T-helper 2 cell treated with Interferon-gamma antibody and Interleukin-4, amounts not matched to agents 5 μg/mL and 100 μg/mL, for 36 hours (primary cell): Measurements from ENCODE around the gene IFNAR1.
A peak's percentile ranks its signal among the peaks of the same experiment; 100 is the strongest.

ENCODE experiments used
- DNase-seq: peaks from one replicate; pipeline ENCODE4 v3.0.0; 2021; ENCODE audit warnings: low spot score
- H3K27ac Mint-ChIP-seq: one replicate; pipeline ENCODE4 v1.8.0; 2021; ENCODE audit warnings: mild to moderate bottlenecking, mixed read lengths
- H3K27me3 Mint-ChIP-seq: one replicate; pipeline ENCODE4 v1.8.0; 2021; ENCODE audit warnings: low read depth, mixed read lengths
- H3K36me3 Mint-ChIP-seq: one replicate; pipeline ENCODE4 v1.8.0; 2021; ENCODE audit warnings: low read depth, mixed read lengths
- H3K4me1 Mint-ChIP-seq: one replicate; pipeline ENCODE4 v1.8.0; 2021; ENCODE audit warnings: low read depth, mixed read lengths
- H3K4me3 Mint-ChIP-seq: one replicate; pipeline ENCODE4 v1.8.0; 2022; ENCODE audit warnings: mild to moderate bottlenecking, moderate library complexity, mixed read lengths
- H3K9me3 Mint-ChIP-seq: one replicate; pipeline ENCODE4 v1.8.0; 2021; ENCODE audit warnings: mixed read lengths

Gene IFNAR1

GRCh38 chr21:33324291-33325221 lies at the start of gene IFNAR1:
IFNAR1 (plus strand) TSS chr21:33324970; CDS start chr21:33325056, 86 bp downstream.
- Mint-ChIP-seq H3K4me1 (peaks cover 18% of the 10 kb centered on the region), H3K4me3 (no peak within 1 kb of the TSS), H3K27ac (no peak within 1 kb of the TSS), H3K36me3 (peaks cover 6% of the 10 kb centered on the region), H3K27me3 (no peaks in the 10 kb centered on the region), H3K9me3 (no peaks in the 10 kb centered on the region)
- DNase-seq = peak; percentile 98

- no peak for DNase-seq
- no peak overlapping the region for H3K27ac Mint-ChIP-seq
- no peaks in the 10 kb centered on the region for H3K4me1 Mint-ChIP-seq
- H3K36me3 Mint-ChIP-seq = peaks cover 69% of the 10 kb centered on the region
- no peaks in the 10 kb centered on the region for H3K27me3 Mint-ChIP-seq
- H3K9me3 Mint-ChIP-seq = peaks cover 6% of the 10 kb centered on the region
- no peak overlapping the region for H3K4me3 Mint-ChIP-seq
Observed at GRCh38 chr21:33278721-33279120, 46.0 kb upstream of the IFNAR1 start.

GRCh38 chr21:33279330-33279820 lies 45.4 kb upstream of the IFNAR1 start:
- Mint-ChIP-seq H3K36me3 (peaks cover 70% of the 10 kb centered on the region), H3K27me3 (no peaks in the 10 kb centered on the region), H3K4me3 (no peak overlapping the region), H3K4me1 (no peaks in the 10 kb centered on the region), H3K27ac (no peak overlapping the region), H3K9me3 (peaks cover 6% of the 10 kb centered on the region)
- DNase-seq = no peak

- no peaks in the 10 kb centered on the region for H3K27me3 Mint-ChIP-seq
- no peak overlapping the region for H3K27ac Mint-ChIP-seq
- peaks cover 6% of the 10 kb centered on the region for H3K9me3 Mint-ChIP-seq
- no peak overlapping the region for H3K4me3 Mint-ChIP-seq
- H3K4me1 Mint-ChIP-seq = no peaks in the 10 kb centered on the region
- no peak for DNase-seq
- H3K36me3 Mint-ChIP-seq = peaks cover 68% of the 10 kb centered on the region
Observed at GRCh38 chr21:33281096-33281652, 43.6 kb upstream of the IFNAR1 start.

DNA sequence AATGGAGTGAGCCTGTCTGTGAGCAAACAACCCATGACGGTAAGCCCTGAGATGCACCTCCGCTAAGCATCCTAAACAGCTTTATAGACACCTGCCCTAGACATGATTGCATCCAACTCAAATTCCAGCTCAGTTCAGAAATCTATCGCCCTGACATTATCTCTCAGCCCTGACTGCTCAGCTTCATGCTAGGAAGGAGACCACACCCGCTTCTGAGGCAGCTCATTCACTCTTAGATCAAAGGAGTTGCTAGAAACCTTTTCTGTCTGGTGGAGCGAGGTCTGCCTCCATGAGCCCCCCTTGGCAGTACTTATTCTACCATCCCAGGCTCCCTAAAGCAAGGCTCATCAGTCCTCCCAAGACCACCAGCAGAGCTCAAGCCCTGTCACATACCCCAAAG lies 41.6 kb upstream of the IFNAR1 start:
- no peak for DNase-seq
- Mint-ChIP-seq H3K4me1 (no peaks in the 10 kb centered on the region), H3K4me3 (no peak overlapping the region), H3K27me3 (no peaks in the 10 kb centered on the region), H3K9me3 (peaks cover 6% of the 10 kb centered on the region), H3K27ac (no peak overlapping the region), H3K36me3 (peaks cover 65% of the 10 kb centered on the region)

- no peak overlapping the region for H3K27ac Mint-ChIP-seq
- H3K36me3 Mint-ChIP-seq = peaks cover 51% of the 10 kb centered on the region
Observed at GRCh38 chr21:33286076-33286475, 38.7 kb upstream of the IFNAR1 start.

GRCh38 chr21:33286600-33287456 lies 37.9 kb upstream of the IFNAR1 start:
- Mint-ChIP-seq H3K9me3 (no peaks in the 10 kb centered on the region), H3K4me1 (no peaks in the 10 kb centered on the region), H3K27ac (no peak overlapping the region), H3K36me3 (peaks cover 54% of the 10 kb centered on the region), H3K27me3 (no peaks in the 10 kb centered on the region), H3K4me3 (no peak overlapping the region)
- no peak for DNase-seq

More at GRCh38 chr21:33286076-33286475, 38.7 kb upstream of the IFNAR1 start:
- no peaks in the 10 kb centered on the region for H3K27me3 Mint-ChIP-seq
- no peaks in the 10 kb centered on the region for H3K9me3 Mint-ChIP-seq
- no peak for DNase-seq
- H3K4me1 Mint-ChIP-seq = no peaks in the 10 kb centered on the region
- H3K4me3 Mint-ChIP-seq = no peak overlapping the region

DNA sequence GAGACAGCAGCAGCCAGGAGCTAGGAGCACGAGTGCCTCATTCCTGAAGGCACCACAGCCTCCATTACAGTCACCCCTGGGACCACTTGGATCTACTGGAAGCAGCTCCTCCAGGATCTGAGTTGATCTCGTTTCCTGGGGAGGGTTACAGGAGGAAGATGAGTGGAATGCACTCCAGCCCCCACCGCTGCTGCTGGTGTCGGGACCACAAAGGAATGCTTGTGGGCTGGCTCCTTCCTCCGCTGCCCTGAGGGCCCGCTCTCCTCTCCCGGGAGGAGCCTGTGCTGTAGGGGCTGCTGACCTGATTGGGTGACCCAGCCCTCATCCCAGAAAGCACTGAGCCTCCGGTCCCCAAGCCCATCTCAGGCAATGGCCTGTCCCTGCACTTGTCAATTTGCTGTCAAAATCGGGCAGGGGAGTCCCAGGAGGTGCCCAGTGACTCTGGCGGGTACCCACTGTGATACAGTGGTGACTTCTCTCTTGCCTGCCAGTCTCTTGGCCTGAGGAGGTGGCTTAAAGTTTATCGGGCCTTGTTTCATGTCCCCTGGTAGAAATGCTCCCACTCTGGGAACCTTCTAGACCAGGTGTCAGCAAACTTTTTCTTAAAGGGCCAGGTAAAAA lies 35.5 kb upstream of the IFNAR1 start:
- H3K9me3 Mint-ChIP-seq = no peaks in the 10 kb centered on the region
- no peak overlapping the region for H3K27ac Mint-ChIP-seq
- no peak for DNase-seq
- H3K4me1 Mint-ChIP-seq = peaks cover 5% of the 10 kb centered on the region
- H3K4me3 Mint-ChIP-seq = no peak overlapping the region
- H3K27me3 Mint-ChIP-seq = no peaks in the 10 kb centered on the region
- peaks cover 61% of the 10 kb centered on the region for H3K36me3 Mint-ChIP-seq

DNA sequence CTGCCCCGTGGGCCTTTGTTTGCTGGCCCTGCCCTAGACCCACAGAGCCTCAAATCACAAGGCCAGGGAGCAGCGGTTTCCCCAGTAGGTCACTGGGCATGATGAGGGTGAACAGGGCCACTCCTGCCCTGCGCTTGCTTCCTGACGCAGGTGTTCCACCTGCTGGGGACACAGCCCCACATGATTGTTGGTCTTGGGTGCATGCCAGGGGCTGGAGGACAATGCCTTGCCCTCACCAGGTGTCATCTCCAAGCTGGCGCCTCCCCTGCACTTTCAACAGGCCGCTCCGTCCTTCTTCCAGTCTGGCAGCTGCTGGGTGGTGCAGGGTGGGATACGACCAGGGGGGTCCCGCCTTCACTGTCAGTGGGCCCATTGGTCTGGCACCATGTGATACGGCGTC lies 34.3 kb upstream of the IFNAR1 start:
- Mint-ChIP-seq H3K36me3 (peaks cover 58% of the 10 kb centered on the region), H3K27ac (no peak overlapping the region), H3K9me3 (no peaks in the 10 kb centered on the region), H3K27me3 (no peaks in the 10 kb centered on the region), H3K4me1 (peaks cover 5% of the 10 kb centered on the region), H3K4me3 (no peak overlapping the region)
- DNase-seq = no peak

DNA sequence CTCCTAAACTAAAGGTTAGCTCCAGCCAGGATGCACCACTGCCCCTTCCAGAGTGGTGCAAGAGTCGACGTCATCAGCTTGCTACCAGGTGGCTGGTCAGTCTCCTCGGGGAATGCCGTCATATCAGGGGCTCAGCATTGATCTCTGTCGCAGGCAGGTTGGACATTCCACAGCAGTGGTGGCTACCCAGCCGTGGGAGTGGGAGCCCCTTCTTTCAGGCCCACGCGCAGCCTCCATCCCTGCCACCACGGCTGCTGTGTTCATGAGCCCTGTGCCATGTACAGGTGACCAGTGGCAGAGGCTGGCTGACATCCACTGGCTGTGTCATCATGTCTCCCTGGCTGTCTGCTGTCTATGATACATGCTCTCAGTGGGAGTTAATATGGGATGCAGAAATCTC lies 33.1 kb upstream of the IFNAR1 start:
- Mint-ChIP-seq H3K4me3 (no peak overlapping the region), H3K36me3 (peaks cover 58% of the 10 kb centered on the region), H3K9me3 (no peaks in the 10 kb centered on the region), H3K27me3 (no peaks in the 10 kb centered on the region), H3K27ac (no peak overlapping the region), H3K4me1 (peaks cover 5% of the 10 kb centered on the region)
- DNase-seq = no peak

DNA sequence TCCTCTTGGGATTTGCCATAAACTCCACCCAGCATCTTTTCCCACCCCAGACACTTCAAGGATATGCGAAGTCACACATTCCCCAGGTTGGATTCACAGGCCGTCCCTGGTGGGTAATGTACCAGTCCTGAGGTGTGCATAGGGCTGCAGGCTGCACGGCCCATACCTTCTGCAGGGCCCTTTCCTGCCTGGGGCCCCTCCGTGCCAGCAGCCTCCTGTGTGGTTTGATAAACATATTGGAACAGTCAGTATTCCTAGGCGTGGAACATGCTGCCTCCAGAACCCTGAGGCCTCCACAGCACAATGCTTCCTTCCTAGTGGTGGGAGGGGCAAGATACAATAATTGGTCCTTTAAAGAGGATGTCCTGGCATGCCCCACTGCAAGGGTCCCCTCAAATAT lies 32.0 kb upstream of the IFNAR1 start:
- H3K27me3 Mint-ChIP-seq = no peaks in the 10 kb centered on the region
- peaks cover 9% of the 10 kb centered on the region for H3K4me1 Mint-ChIP-seq
- no peak overlapping the region for H3K27ac Mint-ChIP-seq
- H3K4me3 Mint-ChIP-seq = no peak overlapping the region
- peaks cover 59% of the 10 kb centered on the region for H3K36me3 Mint-ChIP-seq
- DNase-seq = no peak
- H3K9me3 Mint-ChIP-seq = no peaks in the 10 kb centered on the region

- Mint-ChIP-seq H3K36me3 (peaks cover 60% of the 10 kb centered on the region), H3K27me3 (no peaks in the 10 kb centered on the region), H3K9me3 (no peaks in the 10 kb centered on the region), H3K27ac (no peak overlapping the region), H3K4me3 (no peak overlapping the region), H3K4me1 (peaks cover 12% of the 10 kb centered on the region)
- no peak for DNase-seq
Observed at GRCh38 chr21:33293136-33293535, 31.6 kb upstream of the IFNAR1 start.

- Mint-ChIP-seq H3K27me3 (no peaks in the 10 kb centered on the region), H3K4me3 (no peak overlapping the region), H3K9me3 (no peaks in the 10 kb centered on the region), H3K36me3 (peaks cover 53% of the 10 kb centered on the region), H3K4me1 (peaks cover 13% of the 10 kb centered on the region), H3K27ac (peak overlapping the region; percentile 8)
- DNase-seq = no peak
Observed at GRCh38 chr21:33293811-33294216, 31.0 kb upstream of the IFNAR1 start.
